Dedifferentiated amniotic fluid mesenchymal stem cell (primary cell): ENCODE results near the gene RERG.
A peak's percentile ranks its signal among the peaks of the same experiment; 100 is the strongest.
"Not testable (repeated sequence)": the region's sequence is repeated elsewhere in the genome, so short reads cannot be mapped to it uniquely, and the experiment has no call there.

Source experiments
- DNase-seq: peaks from one replicate; pipeline ENCODE4 v3.0.0-alpha.2; 2016; ENCODE audit errors: extremely low spot score

RERG gene

GRCh38 chr12:15220915-15221885 is at the start of gene RERG:
RERG (minus strand) TSS chr12:15221417; CDS start chr12:15217489, 3,928 bp downstream.
- DNase-seq: peak; percentile 42

- DNase-seq: no peak
Observed at GRCh38 chr12:15270591-15270990, 49.4 kb upstream of the RERG start.

GRCh38 chr12:15268927-15269552 is 47.8 kb upstream of the RERG start:
- peak; percentile 46 for DNase-seq

GRCh38 chr12:15268309-15268708 is 47.1 kb upstream of the RERG start:
- no peak for DNase-seq

GRCh38 chr12:15265875-15266274 is 44.7 kb upstream of the RERG start:
- no peak for DNase-seq

- DNase-seq: peak; percentile 27
Observed at GRCh38 chr12:15256761-15257160, 35.5 kb upstream of the RERG start.

GRCh38 chr12:15253990-15254389 is 32.8 kb upstream of the RERG start:
- DNase-seq: no peak

GRCh38 chr12:15244926-15245325 is 23.7 kb upstream of the RERG start:
- DNase-seq: no peak

GRCh38 chr12:15244341-15244740 is 23.1 kb upstream of the RERG start:
- no peak for DNase-seq

GRCh38 chr12:15243102-15243501 is 21.9 kb upstream of the RERG start:
- no peak for DNase-seq

GRCh38 chr12:15240898-15241297 is 19.7 kb upstream of the RERG start:
- DNase-seq: no peak

GRCh38 chr12:15234508-15234907 is 13.3 kb upstream of the RERG start:
- DNase-seq: no peak

- no peak for DNase-seq
Observed at GRCh38 chr12:15234011-15234410, 12.8 kb upstream of the RERG start.

- no peak for DNase-seq
Observed at GRCh38 chr12:15232959-15233358, 11.7 kb upstream of the RERG start.

- DNase-seq: no peak
Observed at GRCh38 chr12:15231493-15231892, 10.3 kb upstream of the RERG start.

- no peak for DNase-seq
Observed at GRCh38 chr12:15230751-15231150, 9.5 kb upstream of the RERG start.

- DNase-seq: no peak
Observed at GRCh38 chr12:15230137-15230536, 8.9 kb upstream of the RERG start.

- no peak for DNase-seq
Observed at GRCh38 chr12:15227004-15227679, 5.9 kb upstream of the RERG start.

- DNase-seq: not testable (repeated sequence)
Observed at GRCh38 chr12:15225863-15226218, 4.6 kb upstream of the RERG start.

GRCh38 chr12:15225136-15225862 is 4.1 kb upstream of the RERG start:
- DNase-seq: no peak

- DNase-seq: no peak
Observed at GRCh38 chr12:15222219-15222618, 1.0 kb upstream of the RERG start.

- DNase-seq: no peak
Observed at GRCh38 chr12:15220451-15220850, 766 bp downstream of the RERG start.
